Motor neuron (in vitro differentiated cells): ENCODE measurements around the gene FLRT1. TPM values are rescaled to one million over a fixed set of nuclear protein-coding genes. Genes with fewer than 3 reads are reported as not detected.
"Not testable (repeated sequence)": the region's sequence is repeated elsewhere in the genome, so short reads cannot be mapped to it uniquely, and the experiment has no call there.

ENCODE experiments used
- ATAC-seq, 8 experiments: fragments of 200-7000 bp; cut with Tn5 transposase; replicated peaks in 6 of 8; 2 replicates each; pipeline ENCODE4 v1.8.0; 2021; ENCODE audit warnings: mild to moderate bottlenecking in 8 of 8, moderate library complexity in 8 of 8
- H3K27ac ChIP-seq, 2 donors: fragments of 250-450 bp; sonication (Bioruptor Pico); 2 replicates each; pipeline ENCODE4 v1.9.0; 2021; ENCODE audit warnings: antibody characterized with exemption in 2 of 2, mild to moderate bottlenecking in 2 of 2, moderate library complexity in 1 of 2
- H3K4me1 ChIP-seq, 2 donors: fragments of 250-450 bp; sonication (Bioruptor Pico); replicated peaks in 1 of 2; 2 replicates each; pipeline ENCODE4 v1.6.1; 2021; ENCODE audit warnings: antibody characterized with exemption in 2 of 2, mild to moderate bottlenecking in 2 of 2, moderate library complexity in 1 of 2
- H3K4me3 ChIP-seq, 5 donors: fragments of 250-450 bp; sonication (Bioruptor Pico); 2 replicates each; pipeline ENCODE4 v1.9.0; 2021; ENCODE audit warnings: antibody characterized with exemption in 5 of 5, mild to moderate bottlenecking in 5 of 5, moderate library complexity in 4 of 5
- WGBS, 10 experiments: fragments of 450-650 bp; shearing (Covaris generic); methylation state at CpG; one replicate each; pipeline ENCODE4 v1.0.0; 2022; 5-methylcytosine and 5-hydroxymethylcytosine counted together
- in situ Hi-C, 9 experiments: fragments of 400-800 bp; cut with MboI; loops; one replicate each; pipeline ENCODE4 v1.15.0; 2021; ENCODE audit warnings: low sequenced_read_pairs in 9 of 9, low pct_unique_long_range_greater_than_20kb in 2 of 9; ENCODE audit not compliant: unreplicated experiment in 9 of 9
- total RNA-seq, 8 experiments: library from RNA; unstranded; fragments of 300-600 nt; gene quantifications; 2 replicates each; pipeline versions ENCODE4 v1.2.3 to v1.2.4, GENCODE V29; 2022

Gene FLRT1
- total RNA-seq, 8 experiments from 2014 or later: 0.31 to 10.1 (median 3.6) TPM

GRCh38 chr11:64043545-64043944 is 7.8 kb downstream of the FLRT1 start:
- H3K27ac ChIP-seq: no peak overlapping the region
- WGBS, 10 experiments: 40 to 100% (median 60%) methylated on average over 1 to 4 of the region's 5 CpGs; no CpG with 5 or more reads in 3 of the 10 experiments
- in situ Hi-C loops: loop anchor here in 1 of 9 experiments (25.0 kb wide), 1 partner anchor 94 kb away; no protein-coding TSS in a partner anchor
- H3K4me1 ChIP-seq: peaks cover 49 to 55% of the 10 kb centered on the region in 2 donors
- ATAC-seq: no peak
- no peak overlapping the region for H3K4me3 ChIP-seq

DNA sequence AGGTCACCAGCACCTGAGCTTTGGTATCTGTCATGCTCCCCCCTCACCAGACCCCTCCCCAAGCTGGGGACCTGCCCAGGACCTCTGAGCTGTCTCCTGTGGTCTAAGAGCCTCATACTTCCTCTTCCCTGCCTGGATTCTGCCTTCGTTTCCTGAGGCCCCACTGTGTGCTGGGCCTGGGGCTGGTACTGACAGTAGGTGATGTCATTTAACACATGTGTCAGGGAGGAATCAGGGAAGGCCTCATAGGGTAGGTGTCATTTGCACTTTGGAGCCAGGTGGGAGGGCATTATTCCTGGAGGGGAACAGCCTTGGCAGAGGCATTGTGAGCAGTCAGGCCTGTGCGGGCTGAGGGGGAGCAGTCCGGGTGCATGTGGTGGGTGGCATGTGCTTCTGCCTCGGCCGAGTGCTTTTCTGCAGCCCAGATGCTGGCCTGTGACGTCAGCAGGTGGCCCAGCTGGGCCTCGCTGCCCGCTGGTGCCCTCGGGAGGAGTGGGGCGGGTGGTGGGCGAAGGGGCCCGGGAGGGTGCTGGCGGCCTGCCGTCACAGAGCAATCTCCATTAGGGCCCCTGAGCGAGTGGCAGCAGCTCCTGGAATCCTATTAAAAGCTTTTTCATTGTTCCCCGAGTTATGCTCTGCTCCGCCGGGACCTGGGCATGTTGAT is 9.1 kb downstream of the FLRT1 start:
- H3K27ac ChIP-seq: peak overlapping the region in 1 of 2 donors; percentile 60
- H3K4me3 ChIP-seq: no peak overlapping the region
- peak in 5 of 8 experiments; percentile 28 to 62 (median 58) for ATAC-seq
- peaks cover 51 to 55% of the 10 kb centered on the region in 2 donors for H3K4me1 ChIP-seq
- 53 to 63% methylated on average over 1 to 3 of the region's 18 CpGs; no CpG with 5 or more reads in 8 of the 10 experiments for WGBS, 10 experiments
- in situ Hi-C loops: loop anchor here in 1 of 9 experiments (25.0 kb wide), 1 partner anchor 92 kb away; no protein-coding TSS in a partner anchor

- H3K4me1 ChIP-seq: peaks cover 48 to 50% of the 10 kb centered on the region in 2 donors
- ATAC-seq: no peak
Measured at GRCh38 chr11:64045700-64046099, 10.0 kb downstream of the FLRT1 start.

GRCh38 chr11:64047373-64047772 is 11.6 kb downstream of the FLRT1 start:
- WGBS, 10 experiments: 80 to 100% (median 95%) methylated on average over 1 to 6 of the region's 8 CpGs; no CpG with 5 or more reads in 7 of the 10 experiments
- in situ Hi-C loops: loop anchor here in 1 of 9 experiments (25.0 kb wide), 1 partner anchor 90 kb away; no protein-coding TSS in a partner anchor
- H3K4me1 ChIP-seq: peaks cover 31 to 33% of the 10 kb centered on the region in 2 donors
- not testable (repeated sequence) for H3K27ac ChIP-seq, ATAC-seq, H3K4me3 ChIP-seq

More at GRCh38 chr11:64045700-64046099, 10.0 kb downstream of the FLRT1 start:
- Histone ChIP-seq H3K27ac (no peak overlapping the region), H3K4me3 (no peak overlapping the region)
- in situ Hi-C loops: loop anchor here in 1 of 9 experiments (25.0 kb wide), 1 partner anchor 92 kb away; no protein-coding TSS in a partner anchor
- 83 to 100% (median 96%) methylated on average over 1 to 2 of the region's 2 CpGs; no CpG with 5 or more reads in 6 of the 10 experiments for WGBS, 10 experiments

DNA sequence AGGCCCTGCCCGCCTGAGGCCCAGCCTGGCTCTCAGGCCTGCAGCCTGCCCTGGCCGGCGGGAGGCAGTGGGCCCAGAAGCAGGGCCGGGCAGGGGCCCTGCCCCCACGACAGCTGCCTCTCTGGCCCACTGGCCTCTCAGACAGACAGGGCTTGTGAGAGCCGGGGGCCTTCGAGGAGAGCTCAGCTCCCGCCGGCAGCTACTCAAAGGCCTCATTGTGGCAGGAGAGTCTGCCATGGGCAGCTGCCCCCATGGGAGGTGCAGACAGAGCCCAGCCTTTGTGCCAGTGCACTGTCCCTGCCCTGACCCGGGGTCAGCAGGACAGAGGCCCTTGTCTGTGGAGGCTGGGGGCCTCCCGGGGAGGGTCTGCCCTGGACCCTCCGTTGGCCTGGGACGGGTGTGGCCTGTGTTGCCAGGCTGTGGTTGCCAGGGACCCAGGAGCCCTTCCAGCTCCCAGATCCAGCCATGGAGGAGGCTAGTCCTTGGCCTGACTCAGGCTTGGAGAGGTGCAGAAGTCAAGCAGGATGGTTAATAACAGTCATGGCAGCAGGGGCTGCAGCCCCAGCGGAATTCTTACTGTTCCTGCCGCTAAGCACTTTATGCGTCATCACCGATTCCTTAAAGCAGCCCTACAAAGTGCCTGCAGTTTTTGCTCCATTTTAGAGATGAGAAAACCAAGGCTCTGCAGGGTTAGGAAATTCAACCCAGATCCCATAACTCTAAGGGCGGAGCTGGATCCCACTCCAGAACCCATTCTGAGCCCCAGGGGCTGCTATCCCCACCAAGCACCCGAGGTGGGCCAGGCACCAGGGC is 12.5 kb downstream of the FLRT1 start:
- Histone ChIP-seq H3K27ac (peak overlapping the region; percentile 6 to 10), H3K4me1 (peaks cover 29 to 32% of the 10 kb centered on the region in 2 donors), H3K4me3 (no peak overlapping the region)
- in situ Hi-C loops: loop anchor here in 1 of 9 experiments (25.0 kb wide), 1 partner anchor 89 kb away; no protein-coding TSS in a partner anchor
- 57 to 100% (median 86%) methylated on average over 1 to 6 of the region's 19 CpGs; no CpG with 5 or more reads in 4 of the 10 experiments for WGBS, 10 experiments
- peak in 5 of 8 experiments; percentile 69 to 84 (median 71) for ATAC-seq

DNA sequence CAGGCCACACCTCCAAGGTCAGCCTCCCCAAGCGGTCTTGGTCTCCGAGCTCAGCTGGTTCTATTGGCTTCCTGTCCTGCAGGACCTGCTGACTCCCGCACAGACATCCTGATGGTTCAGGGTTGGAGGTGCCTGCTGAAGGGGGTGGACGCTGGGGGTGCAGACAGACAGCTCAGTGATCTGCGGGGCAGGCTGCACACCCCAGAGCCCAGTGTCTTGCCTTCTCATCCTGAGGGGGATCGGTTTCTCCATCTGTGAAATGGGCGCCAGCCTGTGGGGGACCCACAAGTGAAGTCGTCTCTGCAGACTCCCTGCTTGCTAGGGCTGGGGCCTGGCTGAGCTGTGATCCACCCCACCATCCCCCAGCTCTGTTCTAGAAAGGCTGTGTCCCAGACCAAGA is 13.8 kb downstream of the FLRT1 start:
- in situ Hi-C loops: loop anchor here in 1 of 9 experiments (25.0 kb wide), 1 partner anchor 88 kb away; no protein-coding TSS in a partner anchor
- WGBS, 10 experiments: 82 to 100% methylated on average over 1 to 5 of the region's 8 CpGs; no CpG with 5 or more reads in 8 of the 10 experiments
- H3K4me3 ChIP-seq: no peak overlapping the region
- peaks cover 37 to 38% of the 10 kb centered on the region in 2 donors for H3K4me1 ChIP-seq
- ATAC-seq: no peak
- H3K27ac ChIP-seq: no peak overlapping the region

- in situ Hi-C loops: no loop called here
- Histone ChIP-seq H3K27ac (no peak overlapping the region), H3K4me1 (peaks cover 44 to 45% of the 10 kb centered on the region in 2 donors), H3K4me3 (no peak overlapping the region)
- no peak for ATAC-seq
- WGBS, 10 experiments: 94 to 100% (median 100%) methylated on average over 2 to 13 of the region's 19 CpGs; no CpG with 5 or more reads in 7 of the 10 experiments
Measured at GRCh38 chr11:64051297-64051696, 15.6 kb downstream of the FLRT1 start.

- 100% methylated on average over 1 to 2 of the region's 2 CpGs; no CpG with 5 or more reads in 8 of the 10 experiments for WGBS, 10 experiments
- no peak for ATAC-seq
- Histone ChIP-seq H3K4me1 (peaks cover 46 to 48% of the 10 kb centered on the region in 2 donors), H3K27ac (no peak overlapping the region), H3K4me3 (no peak overlapping the region)
- in situ Hi-C loops: no loop called here
Measured at GRCh38 chr11:64052436-64052835, 16.7 kb downstream of the FLRT1 start.

- peak in 4 of 8 experiments; percentile 5 to 9 (median 9) for ATAC-seq
- Histone ChIP-seq H3K4me1 (peaks cover 40 to 41% of the 10 kb centered on the region in 2 donors), H3K4me3 (no peak overlapping the region), H3K27ac (no peak overlapping the region)
- 40 to 93% (median 86%) methylated on average over 1 to 7 of the region's 11 CpGs; no CpG with 5 or more reads in 4 of the 10 experiments for WGBS, 10 experiments
- in situ Hi-C loops: no loop called here
Measured at GRCh38 chr11:64052938-64053622, 17.3 kb downstream of the FLRT1 start.

DNA sequence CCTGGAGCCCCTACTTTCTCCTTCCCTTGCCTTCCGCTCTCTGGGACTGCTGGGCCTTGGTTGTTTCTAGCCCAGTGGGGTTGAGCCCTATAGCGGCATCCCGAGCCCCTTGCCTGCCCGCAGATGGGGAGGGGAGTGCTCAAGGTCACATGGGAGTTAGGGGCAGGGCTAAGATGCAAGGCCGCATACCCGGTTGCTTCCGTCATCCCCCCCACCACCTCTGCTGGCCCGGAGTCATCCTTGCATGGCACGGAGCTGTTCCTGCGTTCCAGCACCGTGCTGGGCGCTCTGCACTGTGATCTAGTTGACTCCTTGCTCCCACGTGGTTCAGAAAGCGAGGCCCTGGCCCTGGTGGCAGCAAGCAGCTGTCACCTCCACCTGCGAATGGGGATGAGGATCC is 18.0 kb downstream of the FLRT1 start:
- peak in 5 of 8 experiments; percentile 37 to 63 (median 50) for ATAC-seq
- 100% methylated on average over 1 of the region's 15 CpGs; no CpG with 5 or more reads in 9 of the 10 experiments for WGBS, 10 experiments
- Histone ChIP-seq H3K4me3 (no peak overlapping the region), H3K27ac (no peak overlapping the region), H3K4me1 (peaks cover 34 to 37% of the 10 kb centered on the region in 2 donors)
- in situ Hi-C loops: no loop called here

- H3K27ac ChIP-seq: no peak overlapping the region
- peaks cover 43 to 46% of the 10 kb centered on the region in 2 donors for H3K4me1 ChIP-seq
- no peak overlapping the region for H3K4me3 ChIP-seq
- WGBS, 10 experiments: 50 to 100% (median 83%) methylated on average over 1 to 3 of the region's 8 CpGs; no CpG with 5 or more reads in 3 of the 10 experiments
- in situ Hi-C loops: no loop called here
- ATAC-seq: peak in 2 of 8 experiments; percentile 11
Measured at GRCh38 chr11:64055077-64055476, 19.3 kb downstream of the FLRT1 start.

DNA sequence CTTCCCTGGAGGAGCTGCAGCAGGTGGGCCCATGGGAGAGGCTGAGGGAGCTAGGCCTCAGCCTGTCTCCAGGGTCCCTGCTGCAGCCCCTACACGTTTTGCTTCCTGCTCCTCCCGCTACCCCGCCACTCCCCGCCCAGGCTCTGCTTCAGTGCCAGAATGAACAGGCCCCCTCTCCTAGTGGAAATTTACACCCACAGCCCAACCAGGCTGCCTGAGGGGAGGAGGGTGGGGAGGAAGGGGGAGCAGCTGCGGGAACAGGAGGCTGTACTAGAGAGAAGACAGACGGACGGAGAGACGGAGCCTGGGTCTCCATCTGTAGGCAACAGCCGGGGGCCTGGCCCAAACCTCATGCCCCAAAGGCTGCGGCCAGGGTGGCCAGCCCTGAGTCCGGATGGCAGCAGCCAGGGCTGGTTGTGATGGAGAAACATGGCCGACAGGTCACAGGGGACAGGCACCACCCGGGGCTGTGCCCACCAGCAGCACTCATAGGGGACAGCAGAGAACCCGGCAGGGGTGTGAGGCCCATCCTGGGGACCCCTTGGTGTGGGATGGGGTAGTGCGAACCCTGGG is 20.6 kb downstream of the FLRT1 start:
- WGBS, 10 experiments: 80% methylated on average over 2 of the region's 15 CpGs; no CpG with 5 or more reads in 9 of the 10 experiments
- Histone ChIP-seq H3K4me3 (no peak overlapping the region), H3K4me1 (peaks cover 54 to 56% of the 10 kb centered on the region in 2 donors), H3K27ac (no peak overlapping the region)
- in situ Hi-C loops: no loop called here
- peak in 6 of 8 experiments; percentile 1 to 29 (median 4) for ATAC-seq
